ENCODE results near the gene SMIM44.
"Not testable (repeated sequence)": the region's sequence is repeated elsewhere in the genome, so short reads cannot be mapped to it uniquely, and the experiment has no call there.

The SMIM44 gene

DNA sequence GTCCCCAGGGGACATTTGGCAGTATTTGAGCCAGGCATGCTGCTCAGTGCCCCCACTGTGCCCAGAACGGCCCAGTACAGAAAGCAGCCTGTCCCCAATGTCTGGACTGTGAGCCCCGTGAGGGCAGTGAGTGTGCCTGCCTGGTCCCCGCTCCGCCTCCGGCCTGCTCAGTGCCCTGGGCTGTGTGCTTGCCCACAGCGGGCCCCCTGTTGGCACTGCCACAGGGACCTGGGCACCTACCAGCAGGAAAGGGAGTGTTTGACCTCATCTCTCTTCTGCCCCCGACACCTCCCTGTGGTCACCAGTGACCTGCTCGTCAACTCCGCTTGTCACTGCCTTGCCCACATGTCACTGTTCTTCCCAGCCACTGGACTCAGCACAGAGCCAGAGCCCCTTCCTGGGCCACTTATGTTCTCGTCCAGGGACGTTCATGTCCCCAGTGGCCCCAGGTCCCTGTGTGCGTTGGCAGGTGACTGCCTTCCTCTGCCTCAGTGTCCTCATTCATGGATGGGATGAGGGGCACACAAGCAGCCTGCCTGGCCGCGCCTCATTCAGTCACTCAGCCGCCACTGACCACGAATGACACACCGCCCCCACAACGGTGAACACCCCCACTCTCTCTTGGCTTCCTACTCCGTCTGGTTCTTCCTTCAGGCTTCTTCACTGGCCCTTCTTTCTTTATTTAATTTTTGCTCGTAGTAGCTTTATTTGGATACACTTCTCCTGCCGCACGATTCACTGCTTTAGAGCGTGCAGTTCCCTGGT, 25.7 kb upstream of the SMIM44 start:
- H3K4me3 ChIP-seq (ENCODE audit: low read depth, low read length), result no peak overlapping the region
- H3K4me1 ChIP-seq (ENCODE audit: control insufficient read depth, insufficient read depth, low read length, unreplicated experiment), result peaks cover 20% of the 10 kb centered on the region
- H3K36me3 ChIP-seq (ENCODE audit: insufficient read depth, low read length), result no peaks in the 10 kb centered on the region
- H2AFZ ChIP-seq (ENCODE audit: low read length, unreplicated experiment), result no peak overlapping the region
- peak overlapping the region; percentile 26; the same call in 1 of the 2 replicates for H3K27ac ChIP-seq (ENCODE audit: low read depth, low read length)
- H3K27me3 ChIP-seq (ENCODE audit: insufficient read depth, low read length), result no peaks in the 10 kb centered on the region
- H3K79me2 ChIP-seq (ENCODE audit: control insufficient read depth, insufficient read depth, low read length, unreplicated experiment), result peaks cover 76% of the 10 kb centered on the region

DNA sequence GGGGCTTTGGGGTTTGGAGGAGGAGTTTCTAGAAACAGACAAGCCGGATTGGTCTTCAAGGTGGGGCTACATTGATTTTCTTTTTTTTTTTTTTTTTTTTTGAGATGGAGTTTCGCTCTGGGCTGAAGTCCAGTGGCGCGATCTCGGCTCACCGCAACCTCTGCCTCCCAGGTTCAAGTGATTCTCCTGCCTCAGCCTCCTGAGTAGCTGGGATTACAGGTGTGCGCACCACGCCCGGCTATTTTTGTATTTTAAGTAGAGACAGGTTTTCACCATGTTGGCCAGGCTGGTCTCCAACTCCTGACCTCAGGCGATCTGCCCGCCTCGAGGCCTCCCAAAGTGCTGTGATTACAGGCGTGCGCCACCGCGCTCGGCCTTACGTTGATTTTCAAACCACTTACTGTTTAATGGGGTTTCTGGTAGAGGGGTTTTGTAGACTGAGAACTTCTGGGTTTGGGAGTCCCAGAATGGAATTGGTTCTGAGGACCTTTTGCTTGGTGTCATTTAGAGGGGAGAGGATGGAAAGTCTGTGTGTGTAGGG, 24.9 kb upstream of the SMIM44 start:
- H3K27ac ChIP-seq (ENCODE audit: low read depth, low read length); H3K4me3 ChIP-seq (ENCODE audit: low read depth, low read length): not testable (repeated sequence)
- peaks cover 69% of the 10 kb centered on the region for H3K79me2 ChIP-seq (ENCODE audit: control insufficient read depth, insufficient read depth, low read length, unreplicated experiment)

DNA sequence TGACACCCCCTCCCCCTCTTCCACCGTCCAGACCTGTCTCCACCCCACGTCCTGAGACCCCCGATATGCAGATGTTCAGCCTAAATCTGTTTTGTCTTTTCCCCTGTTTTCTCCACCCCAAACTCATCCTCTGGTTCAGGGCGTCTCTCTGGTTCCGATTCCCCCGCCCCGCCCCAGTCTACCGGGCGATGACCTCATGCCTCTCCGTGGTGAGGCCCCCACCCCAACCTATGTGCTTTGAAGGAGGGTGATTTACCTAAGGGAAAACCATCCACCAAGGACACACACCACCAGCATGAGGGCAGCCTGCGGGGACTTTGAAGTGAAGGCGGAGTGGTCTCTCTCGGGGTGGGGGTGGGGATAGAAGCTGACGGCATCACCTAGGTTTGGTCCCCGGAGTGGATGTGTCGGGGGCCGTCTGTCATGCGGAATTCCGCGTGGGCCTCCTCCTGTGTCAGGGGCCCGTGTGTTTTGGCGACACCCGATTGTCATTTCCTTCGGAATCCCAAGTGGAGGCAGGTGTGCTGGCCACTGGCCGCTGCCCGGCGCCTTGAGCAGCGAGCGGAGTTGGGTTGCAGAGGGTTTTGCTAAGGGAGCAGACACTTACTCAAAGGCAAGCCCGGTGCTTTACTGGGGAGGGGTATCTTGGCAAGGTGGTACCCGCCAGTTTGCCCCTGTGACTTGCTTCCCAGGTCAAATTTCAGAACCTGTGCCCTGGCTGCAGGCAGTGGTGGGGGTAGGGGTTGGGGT, 24.3 kb upstream of the SMIM44 start:
- Histone ChIP-seq H3K4me3 (ENCODE audit: low read depth, low read length) (peak overlapping the region; percentile 81), H3K27ac (ENCODE audit: low read depth, low read length) (peak overlapping the region; percentile 38; the same call in 1 of the 2 replicates), H3K79me2 (ENCODE audit: control insufficient read depth, insufficient read depth, low read length, unreplicated experiment) (peaks cover 62% of the 10 kb centered on the region)

More for the DNA sequence above, 24.9 kb upstream of the SMIM44 start:
- not testable (repeated sequence) for H2AFZ ChIP-seq (ENCODE audit: low read length, unreplicated experiment); H3K36me3 ChIP-seq (ENCODE audit: insufficient read depth, low read length); H3K27me3 ChIP-seq (ENCODE audit: insufficient read depth, low read length)
- H3K4me1 ChIP-seq (ENCODE audit: control insufficient read depth, insufficient read depth, low read length, unreplicated experiment), result peaks cover 16% of the 10 kb centered on the region

DNA sequence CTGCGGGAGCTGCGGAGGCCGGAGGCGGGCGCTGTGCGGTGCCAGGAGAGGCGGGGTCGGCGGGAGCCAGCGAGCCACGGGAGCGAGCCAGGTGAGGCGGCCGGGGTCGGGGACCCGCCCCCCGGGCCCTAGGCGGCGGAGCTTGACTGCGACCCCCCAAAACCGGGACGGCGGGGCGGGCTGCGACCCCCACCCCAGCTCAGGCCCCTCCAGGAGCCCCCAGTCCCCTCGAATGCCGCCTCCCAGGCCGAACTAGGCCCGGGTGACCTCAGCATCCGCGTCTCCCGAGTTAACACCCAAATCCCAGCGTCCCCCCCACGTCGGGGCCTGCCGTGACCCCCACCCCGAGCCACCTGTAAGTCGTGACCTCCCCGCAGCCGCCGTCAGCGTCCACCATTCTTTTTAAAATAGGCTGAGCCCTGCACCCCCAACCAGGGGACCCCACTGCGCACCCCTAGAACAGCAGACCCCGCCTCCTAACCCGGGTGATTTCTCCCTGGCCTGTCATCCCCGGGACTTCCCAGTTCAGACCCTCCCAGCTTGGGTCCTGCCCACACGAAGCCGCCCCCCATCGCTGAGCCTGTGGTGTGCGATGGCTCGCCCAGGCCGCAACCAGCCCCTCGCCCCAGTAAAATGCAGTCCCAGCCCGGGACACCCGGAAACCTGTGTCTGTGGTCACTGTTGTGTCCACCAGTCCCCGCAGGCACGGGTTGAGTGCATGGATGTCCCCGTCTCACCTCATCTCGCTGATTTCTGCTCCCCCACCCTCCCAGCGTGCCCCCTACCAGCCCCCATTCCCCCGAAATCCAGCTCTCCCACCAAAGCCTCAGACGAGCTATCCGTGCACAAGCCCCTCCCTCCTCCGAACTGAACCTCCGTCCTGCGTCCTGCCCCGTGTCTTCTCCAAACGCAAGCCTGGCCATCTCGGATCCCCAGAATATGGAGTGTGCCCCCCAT, 23.4 kb upstream of the SMIM44 start:
- Histone ChIP-seq H3K27me3 (ENCODE audit: insufficient read depth, low read length) (no peaks in the 10 kb centered on the region), H3K79me2 (ENCODE audit: control insufficient read depth, insufficient read depth, low read length, unreplicated experiment) (peaks cover 54% of the 10 kb centered on the region), H2AFZ (ENCODE audit: low read length, unreplicated experiment) (peak overlapping the region; percentile 56), H3K4me1 (ENCODE audit: control insufficient read depth, insufficient read depth, low read length, unreplicated experiment) (peaks cover 16% of the 10 kb centered on the region), H3K27ac (ENCODE audit: low read depth, low read length) (peak overlapping the region; percentile 38; the same call in 1 of the 2 replicates), H3K4me3 (ENCODE audit: low read depth, low read length) (peak overlapping the region; percentile 81), H3K36me3 (ENCODE audit: insufficient read depth, low read length) (no peaks in the 10 kb centered on the region)

More for the DNA sequence above, 24.3 kb upstream of the SMIM44 start:
- H2AFZ ChIP-seq (ENCODE audit: low read length, unreplicated experiment), result no peak overlapping the region
- peaks cover 16% of the 10 kb centered on the region for H3K4me1 ChIP-seq (ENCODE audit: control insufficient read depth, insufficient read depth, low read length, unreplicated experiment)
- H3K36me3 ChIP-seq (ENCODE audit: insufficient read depth, low read length), result no peaks in the 10 kb centered on the region
- H3K27me3 ChIP-seq (ENCODE audit: insufficient read depth, low read length), result no peaks in the 10 kb centered on the region

DNA sequence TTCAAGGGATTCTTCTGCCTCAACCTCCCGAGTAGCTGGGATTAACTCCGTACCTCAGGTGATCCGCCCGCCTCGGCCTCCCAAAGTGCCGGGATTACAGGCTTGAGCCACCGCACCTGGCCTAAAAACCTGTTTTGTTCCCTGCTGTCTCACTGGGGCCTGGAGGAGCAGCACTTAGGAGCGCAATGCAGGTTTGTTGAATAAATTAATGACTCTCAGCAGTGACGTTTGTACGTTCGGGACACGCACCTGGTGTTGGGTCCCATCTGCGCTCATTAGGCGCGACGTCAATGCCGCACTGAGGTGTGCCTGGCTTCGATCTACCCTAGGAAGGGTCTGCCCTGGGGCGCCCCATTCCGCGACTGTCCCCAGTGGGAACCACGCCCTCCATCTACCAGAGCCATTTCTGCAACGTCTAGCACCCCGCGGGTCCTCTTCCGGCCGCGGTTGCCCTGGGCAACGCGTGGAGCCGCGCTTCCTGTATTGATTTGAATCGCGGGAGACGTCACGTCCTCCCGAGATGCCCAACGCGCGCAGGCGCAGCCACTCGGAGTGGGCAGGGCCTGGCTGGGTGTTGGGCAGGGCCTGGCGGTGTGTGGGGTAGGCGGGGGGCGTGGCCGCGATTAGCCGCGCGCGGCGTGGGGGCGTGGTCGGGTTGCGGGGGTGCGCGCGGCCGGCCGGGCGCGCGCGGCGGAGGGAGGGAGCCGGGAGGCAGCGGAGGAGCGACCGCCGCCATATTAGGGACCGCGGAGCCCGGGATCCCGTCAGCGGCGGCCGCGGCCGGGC, 22.6 kb upstream of the SMIM44 start, which contains the start of gene FZR1:
TSS of gene FZR1 (plus strand) at position 714 of the 786 bp plus-strand sequence. CDS start 16,679 bp downstream, outside the sequence.
- no peaks in the 10 kb centered on the region for H3K36me3 ChIP-seq (ENCODE audit: insufficient read depth, low read length)
- H3K27me3 ChIP-seq (ENCODE audit: insufficient read depth, low read length), result no peaks in the 10 kb centered on the region
- H3K4me3 ChIP-seq (ENCODE audit: low read depth, low read length), result peak within 1 kb of the TSS; percentile 87
- H2AFZ ChIP-seq (ENCODE audit: low read length, unreplicated experiment), result peak within 1 kb of the TSS; percentile 94
- H3K4me1 ChIP-seq (ENCODE audit: control insufficient read depth, insufficient read depth, low read length, unreplicated experiment), result peaks cover 16% of the 10 kb centered on the region
- peaks cover 45% of the 10 kb centered on the region for H3K79me2 ChIP-seq (ENCODE audit: control insufficient read depth, insufficient read depth, low read length, unreplicated experiment)
- H3K27ac ChIP-seq (ENCODE audit: low read depth, low read length), result peak within 1 kb of the TSS; percentile 77

DNA sequence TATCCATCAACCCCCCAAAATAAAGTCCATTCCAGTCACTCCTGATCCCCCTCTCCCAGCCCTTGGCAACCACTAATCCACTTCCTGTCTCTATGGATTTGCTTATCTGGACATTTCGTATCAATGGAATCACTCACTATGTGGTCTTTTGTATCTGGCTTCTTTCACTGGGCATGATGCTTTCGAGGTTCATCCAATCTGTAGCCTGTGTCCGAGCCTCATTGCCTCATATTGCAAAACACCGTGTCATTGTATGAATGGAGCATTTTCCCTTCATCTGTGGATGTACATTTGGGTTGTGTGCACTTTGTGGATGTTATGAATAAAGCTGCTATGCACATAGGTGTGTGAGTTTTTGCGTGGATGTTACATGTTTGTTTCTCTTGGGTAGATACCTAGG, 21.5 kb upstream of the SMIM44 start:
- Histone ChIP-seq H3K4me3 (ENCODE audit: low read depth, low read length) (no peak overlapping the region), H3K36me3 (ENCODE audit: insufficient read depth, low read length) (no peaks in the 10 kb centered on the region), H3K27ac (ENCODE audit: low read depth, low read length) (no peak overlapping the region), H3K79me2 (ENCODE audit: control insufficient read depth, insufficient read depth, low read length, unreplicated experiment) (peaks cover 41% of the 10 kb centered on the region), H3K27me3 (ENCODE audit: insufficient read depth, low read length) (no peaks in the 10 kb centered on the region), H2AFZ (ENCODE audit: low read length, unreplicated experiment) (no peak overlapping the region), H3K4me1 (ENCODE audit: control insufficient read depth, insufficient read depth, low read length, unreplicated experiment) (peaks cover 13% of the 10 kb centered on the region)

DNA sequence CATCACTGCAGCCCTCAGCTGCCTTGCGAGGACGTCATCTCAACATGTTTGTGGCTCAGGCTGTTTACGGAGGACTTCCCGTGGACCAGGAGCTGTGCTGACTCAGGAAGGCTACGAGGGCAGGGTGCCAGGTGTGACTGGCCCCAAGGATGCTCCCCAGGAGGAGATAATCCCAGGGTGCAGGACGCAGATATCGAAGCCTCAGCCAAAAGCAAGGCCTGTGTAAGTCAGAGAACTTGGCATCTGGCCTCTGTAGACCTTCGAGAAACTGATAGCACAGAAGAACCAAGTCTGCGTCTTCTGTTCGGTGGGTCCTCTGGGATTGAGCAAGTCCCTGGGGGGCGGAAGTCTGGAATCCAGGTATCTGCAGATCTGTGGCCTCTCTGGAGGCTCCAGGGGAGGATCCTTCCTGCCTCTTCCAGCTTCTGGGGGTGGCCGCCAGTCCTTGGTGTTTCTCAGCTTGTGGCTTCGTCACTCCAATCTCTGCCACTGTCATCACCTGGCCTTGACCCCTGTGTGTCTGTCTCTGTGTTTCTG, 19.9 kb upstream of the SMIM44 start:
- no peak overlapping the region for H3K27ac ChIP-seq (ENCODE audit: low read depth, low read length)
- no peak overlapping the region for H3K4me3 ChIP-seq (ENCODE audit: low read depth, low read length)
- no peaks in the 10 kb centered on the region for H3K36me3 ChIP-seq (ENCODE audit: insufficient read depth, low read length)
- H2AFZ ChIP-seq (ENCODE audit: low read length, unreplicated experiment), result no peak overlapping the region
- H3K4me1 ChIP-seq (ENCODE audit: control insufficient read depth, insufficient read depth, low read length, unreplicated experiment), result peaks cover 5% of the 10 kb centered on the region
- no peaks in the 10 kb centered on the region for H3K27me3 ChIP-seq (ENCODE audit: insufficient read depth, low read length)
- peaks cover 36% of the 10 kb centered on the region for H3K79me2 ChIP-seq (ENCODE audit: control insufficient read depth, insufficient read depth, low read length, unreplicated experiment)

DNA sequence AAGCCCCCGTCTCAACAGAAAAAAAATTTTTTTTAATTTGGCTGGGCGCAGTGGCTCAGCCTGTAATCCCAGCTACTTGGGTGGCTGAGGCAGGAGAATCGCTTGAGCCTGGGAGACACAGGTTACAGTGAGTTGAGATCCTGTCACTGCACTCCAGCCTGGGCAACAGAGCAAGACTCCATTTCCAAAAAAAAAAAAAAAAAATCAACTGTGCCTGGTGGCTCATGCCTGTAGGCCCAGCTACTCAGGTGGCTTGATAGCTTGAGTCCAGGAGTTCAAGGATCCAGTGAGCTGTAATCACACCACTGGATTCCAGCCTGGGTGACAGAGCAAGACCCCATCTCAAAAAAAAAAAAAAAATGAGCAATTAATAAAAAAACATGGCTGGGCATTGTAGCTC, 18.5 kb upstream of the SMIM44 start:
- H3K4me3 ChIP-seq (ENCODE audit: low read depth, low read length), result no peak overlapping the region
- no peaks in the 10 kb centered on the region for H3K36me3 ChIP-seq (ENCODE audit: insufficient read depth, low read length)
- H3K79me2 ChIP-seq (ENCODE audit: control insufficient read depth, insufficient read depth, low read length, unreplicated experiment), result peaks cover 30% of the 10 kb centered on the region
- no peaks in the 10 kb centered on the region for H3K27me3 ChIP-seq (ENCODE audit: insufficient read depth, low read length)
- H3K4me1 ChIP-seq (ENCODE audit: control insufficient read depth, insufficient read depth, low read length, unreplicated experiment), result no peaks in the 10 kb centered on the region
- H3K27ac ChIP-seq (ENCODE audit: low read depth, low read length), result no peak overlapping the region
- H2AFZ ChIP-seq (ENCODE audit: low read length, unreplicated experiment), result no peak overlapping the region

DNA sequence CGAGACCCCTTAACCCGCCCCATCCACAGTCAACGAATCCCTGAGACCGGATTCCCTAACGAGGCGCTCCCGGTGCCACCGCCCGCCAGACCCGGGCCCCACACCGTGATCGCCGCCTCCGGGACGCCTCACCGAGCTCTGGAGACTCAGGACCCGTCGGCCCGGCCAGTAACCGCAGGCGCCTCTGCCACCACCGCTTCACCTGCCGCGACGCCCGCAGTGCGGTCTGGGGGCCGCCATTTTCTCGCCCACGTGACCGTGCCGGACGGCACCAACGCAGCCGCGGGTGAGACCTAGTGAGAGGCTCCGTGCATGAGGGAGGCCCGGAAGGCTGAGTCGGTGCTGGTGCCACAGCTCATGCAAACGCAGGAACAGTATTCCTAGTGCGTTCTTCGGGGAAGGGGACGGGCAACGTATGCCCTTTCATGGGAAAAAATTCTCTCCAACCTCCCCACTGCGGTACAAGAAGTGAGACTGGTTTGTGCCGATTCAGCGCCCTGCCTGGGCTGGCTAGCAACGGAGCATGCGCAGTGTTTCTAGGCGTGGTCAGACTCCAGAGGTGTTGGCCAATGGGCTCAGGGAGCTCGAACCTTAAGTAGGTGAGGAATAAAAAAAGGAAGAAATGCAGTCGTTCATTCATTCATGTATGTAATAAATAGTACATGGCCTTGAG, 17.3 kb upstream of the SMIM44 start, which contains the start of gene DOHH:
TSS of gene DOHH (minus strand) at position 246 of the 673 bp plus-strand sequence. CDS start 3,860 bp downstream, outside the sequence.
- H3K27me3 ChIP-seq (ENCODE audit: insufficient read depth, low read length), result no peaks in the 10 kb centered on the region
- peak within 1 kb of the TSS; percentile 83 for H2AFZ ChIP-seq (ENCODE audit: low read length, unreplicated experiment)
- no peaks in the 10 kb centered on the region for H3K36me3 ChIP-seq (ENCODE audit: insufficient read depth, low read length)
- peaks cover 24% of the 10 kb centered on the region for H3K79me2 ChIP-seq (ENCODE audit: control insufficient read depth, insufficient read depth, low read length, unreplicated experiment)
- peak within 1 kb of the TSS; percentile 95 for H3K4me3 ChIP-seq (ENCODE audit: low read depth, low read length)
- peak within 1 kb of the TSS; percentile 90 for H3K27ac ChIP-seq (ENCODE audit: low read depth, low read length)
- H3K4me1 ChIP-seq (ENCODE audit: control insufficient read depth, insufficient read depth, low read length, unreplicated experiment), result no peaks in the 10 kb centered on the region

All from ACC112 (cell line).